DMS79 treated with DMSO at 0.1 percent for 48 hours (cell line): Measurements from ENCODE around the gene KDM5A.
"Not testable (repeated sequence)": the region's sequence is repeated elsewhere in the genome, so short reads cannot be mapped to it uniquely, and the experiment has no call there.

Experiments
- DNase-seq: peaks from one replicate; lab custom pipeline; 2025; lab: John Stamatoyannopoulos, UW

The KDM5A gene

DNA sequence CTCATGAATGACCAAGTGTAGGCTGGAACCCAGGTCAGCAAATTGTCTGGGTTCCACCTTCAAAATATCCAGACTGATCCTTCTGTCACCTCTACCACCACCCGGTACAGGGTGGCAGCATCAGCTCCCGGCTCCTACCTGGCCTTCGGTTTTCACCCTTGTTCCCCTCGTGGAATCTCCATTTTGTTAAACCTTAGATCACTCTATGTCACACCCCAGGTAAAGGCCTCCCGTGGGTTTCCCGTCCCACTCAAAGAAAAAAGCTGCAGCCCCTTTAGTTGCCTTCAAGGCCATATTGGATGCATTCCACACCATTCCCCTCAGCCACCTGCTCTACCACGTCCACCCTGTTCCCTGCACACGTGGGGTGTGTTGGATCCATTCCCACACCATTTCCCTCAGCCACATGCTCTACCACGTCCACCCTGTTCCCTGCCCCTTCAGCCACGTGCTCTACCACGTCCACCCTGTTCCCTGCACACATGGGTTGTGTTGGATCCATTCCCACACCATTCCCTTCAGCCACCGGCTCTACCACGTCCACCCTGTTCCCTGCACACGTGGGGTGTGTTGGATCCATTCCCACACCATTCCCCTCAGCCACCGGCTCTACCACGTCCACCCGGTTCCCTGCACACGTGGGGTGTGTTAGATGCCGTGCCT lies 150.3 kb downstream of the KDM5A start:
- DNase-seq = no peak

DNA sequence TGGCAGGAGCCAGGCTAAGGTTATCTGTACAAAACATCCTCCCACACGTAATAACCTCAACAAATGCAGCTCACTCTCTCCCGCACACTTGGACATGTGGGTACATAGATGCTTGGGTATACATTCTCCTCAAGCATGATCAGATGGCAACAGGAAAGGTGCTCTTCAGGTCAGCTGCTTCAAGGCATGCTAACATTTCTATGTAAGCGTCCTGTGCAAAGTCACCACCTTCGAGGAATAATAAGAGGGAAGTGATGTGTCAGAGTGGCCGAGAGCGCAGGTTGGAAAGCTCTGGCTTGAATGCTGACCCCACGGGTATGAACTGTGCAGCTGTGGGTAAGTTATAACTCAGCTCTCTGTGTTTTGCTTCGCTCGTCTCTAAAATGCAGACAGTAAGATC lies 151.0 kb downstream of the KDM5A start:
- DNase-seq = no peak

DNA sequence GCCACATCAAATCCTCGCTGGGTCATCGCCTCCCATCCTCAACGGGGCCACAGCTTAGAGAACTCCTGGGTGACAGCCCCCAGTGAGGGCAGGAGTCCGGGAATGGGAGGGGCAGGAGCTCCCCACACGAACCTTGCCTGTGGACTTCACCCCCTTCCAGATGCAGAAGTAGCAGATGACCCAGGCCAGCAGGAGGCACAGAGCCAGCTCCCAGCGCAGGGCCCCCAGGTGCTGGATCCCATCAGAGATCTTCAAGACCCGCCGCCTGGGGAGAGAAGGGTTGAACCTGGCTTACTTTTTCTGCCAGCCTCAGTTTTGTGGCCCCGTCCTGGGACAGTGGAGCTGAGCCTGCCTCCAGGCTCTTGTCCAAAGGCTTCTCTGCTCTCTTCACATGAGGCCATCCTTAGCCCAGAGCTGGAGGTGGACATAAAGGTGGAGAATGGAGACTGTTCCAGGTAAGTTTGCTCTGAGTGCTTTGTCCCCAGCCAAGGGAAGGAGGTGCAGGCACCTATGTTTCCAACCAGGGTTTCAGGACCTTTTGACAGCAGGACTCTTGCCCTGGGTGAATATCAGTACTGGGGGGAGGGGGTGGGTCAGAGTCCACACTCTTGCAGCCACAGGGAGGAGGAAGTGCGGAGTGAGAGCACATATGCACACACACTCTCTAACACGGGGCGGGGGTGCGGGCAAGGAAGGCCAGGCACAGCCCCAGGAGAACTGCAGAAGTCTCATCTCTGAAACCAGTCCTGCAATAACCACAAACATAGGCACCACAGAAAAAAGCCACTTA lies 151.9 kb downstream of the KDM5A start:
- no peak for DNase-seq

DNA sequence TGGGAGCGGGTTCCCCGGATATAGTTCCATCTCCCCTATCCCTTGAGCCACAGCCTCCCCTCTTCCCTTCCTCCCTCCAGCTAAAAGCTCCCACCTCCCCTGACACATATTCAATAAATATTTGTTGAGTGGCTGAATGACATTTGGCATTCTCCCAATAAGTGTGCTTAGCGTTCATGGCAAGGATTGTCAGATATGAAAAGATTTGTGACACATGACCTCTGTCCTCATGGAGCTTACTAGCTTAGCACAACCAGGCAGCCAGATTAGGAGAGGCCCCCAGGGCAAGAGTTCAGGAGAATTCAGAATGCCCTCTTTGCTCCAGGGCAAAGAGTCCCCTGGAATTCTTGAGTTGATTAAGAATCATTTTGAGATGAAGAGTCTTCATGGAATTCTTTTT lies 152.7 kb downstream of the KDM5A start:
- no peak for DNase-seq

DNA sequence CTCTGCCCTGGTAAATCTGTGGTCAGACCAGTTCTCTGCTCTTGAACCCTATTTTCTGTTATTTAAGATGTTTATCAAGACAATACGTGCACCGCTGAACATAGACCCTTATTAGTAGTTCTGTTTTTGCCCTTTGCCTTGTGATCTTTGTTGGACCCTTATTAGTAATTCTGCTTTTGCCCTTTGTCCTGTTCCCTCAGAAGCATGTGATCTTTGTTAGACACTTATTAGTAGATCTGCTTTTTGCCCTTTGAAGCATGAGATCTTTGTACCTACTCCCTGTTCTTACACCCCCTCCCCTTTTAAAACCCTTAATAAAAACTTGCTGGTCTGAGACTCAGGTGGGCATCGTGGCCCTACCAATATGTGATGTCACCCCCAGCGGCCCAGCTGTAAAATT lies 153.2 kb downstream of the KDM5A start:
- DNase-seq = not testable (repeated sequence)

DNA sequence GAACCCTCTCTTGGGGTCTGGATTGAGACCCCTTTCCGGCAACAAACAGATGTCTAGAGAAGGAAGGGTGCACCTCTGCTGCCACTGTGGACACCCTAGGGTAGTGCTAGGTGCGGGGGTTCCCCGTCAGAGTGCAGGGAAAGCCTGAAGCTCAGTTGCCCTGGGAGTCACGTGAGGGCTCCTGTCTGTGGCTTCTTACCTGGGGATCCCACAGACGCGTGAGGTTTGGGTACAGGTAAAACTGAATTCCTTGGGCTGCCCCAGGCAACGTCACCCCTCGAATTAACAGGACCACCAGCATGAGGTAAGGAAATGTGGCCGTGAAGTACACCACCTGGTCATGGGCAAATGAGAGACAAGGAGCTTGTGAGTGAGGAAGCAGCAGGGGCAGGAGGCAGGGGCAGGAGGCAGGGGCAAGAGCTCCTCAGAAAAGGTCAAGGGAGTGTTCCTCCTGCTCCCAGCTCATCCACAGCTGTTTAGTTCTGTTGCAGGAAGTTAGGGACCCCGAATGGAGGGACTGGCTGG lies 154.2 kb downstream of the KDM5A start:
- DNase-seq = no peak

DNA sequence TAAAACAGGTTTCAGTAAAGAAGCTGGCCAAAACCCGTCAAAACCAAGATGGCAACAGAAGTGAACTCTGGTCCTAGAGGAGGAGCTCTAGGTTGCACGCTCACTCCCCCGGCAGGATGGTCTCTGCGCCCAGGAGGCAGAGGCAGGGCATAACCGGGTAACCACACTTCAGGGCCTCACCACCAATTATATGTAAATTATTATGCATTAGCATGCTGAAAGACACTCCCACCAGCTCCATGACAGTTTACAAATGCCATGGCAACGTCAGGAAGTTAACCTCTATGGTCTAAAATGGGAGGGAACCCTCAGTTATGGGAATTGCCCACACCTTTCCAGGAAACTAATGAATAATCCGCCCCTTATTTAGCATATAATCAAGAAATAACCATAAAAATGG lies 155.1 kb downstream of the KDM5A start:
- no peak for DNase-seq

DNA sequence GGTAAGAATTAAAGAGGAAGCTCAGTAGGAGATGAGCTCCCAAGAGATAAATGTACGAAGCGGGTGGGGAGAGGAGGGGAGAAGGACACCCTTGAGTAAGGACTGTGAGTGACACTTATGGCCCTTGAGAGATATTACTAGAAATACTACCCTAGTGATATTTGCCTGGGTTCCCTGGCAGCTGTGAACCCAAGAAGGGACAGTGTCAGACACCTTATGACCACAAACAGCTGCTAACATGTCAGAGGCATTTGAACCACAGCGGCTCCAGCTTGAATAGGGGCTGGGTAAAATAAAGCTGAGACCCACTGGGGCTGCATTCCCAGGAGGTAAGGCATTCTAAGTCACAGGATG lies 155.5 kb downstream of the KDM5A start:
- DNase-seq = no peak

DNA sequence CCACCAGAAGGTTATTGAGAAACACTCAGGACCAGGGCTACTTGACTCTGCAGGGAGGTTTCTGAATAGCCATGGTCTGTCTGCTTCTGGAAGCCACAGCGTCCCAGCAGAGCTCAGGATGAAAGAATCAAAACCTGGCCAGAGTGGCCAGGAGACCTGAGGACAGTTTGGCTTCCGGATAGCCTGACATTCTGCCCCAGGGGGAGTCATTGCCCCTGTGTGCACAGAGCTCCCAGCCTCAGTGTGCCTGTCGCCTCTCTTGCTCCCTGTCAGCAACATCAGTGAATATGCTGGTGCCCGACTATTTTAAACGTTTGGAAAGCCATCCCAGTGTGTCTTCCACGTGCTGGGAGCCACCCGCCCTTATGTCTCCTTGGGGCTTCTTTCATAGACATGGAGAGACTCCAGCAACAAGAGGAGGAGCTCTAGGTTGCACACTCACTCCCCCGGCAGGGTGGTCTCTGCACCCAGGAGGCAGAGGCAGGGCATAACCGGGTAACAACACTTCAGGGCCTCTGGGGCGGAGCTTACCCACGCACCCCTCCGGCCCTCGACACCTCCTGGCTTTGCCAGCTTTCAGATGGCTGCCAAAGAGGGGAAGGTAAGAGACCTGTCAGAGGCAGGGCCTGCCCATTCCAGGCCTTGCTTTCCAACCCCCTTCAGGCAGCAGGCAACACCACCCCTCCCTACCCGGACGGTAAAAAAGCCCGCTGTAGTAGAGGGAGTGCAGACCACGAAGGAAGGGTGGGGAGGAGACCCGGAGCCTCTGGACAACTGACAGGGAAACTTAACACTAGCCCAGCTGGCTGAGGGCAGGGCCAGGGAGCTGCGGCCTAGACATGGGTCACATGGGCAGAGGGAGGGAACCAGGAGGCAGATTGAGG lies 156.1 kb downstream of the KDM5A start:
- DNase-seq = no peak

DNA sequence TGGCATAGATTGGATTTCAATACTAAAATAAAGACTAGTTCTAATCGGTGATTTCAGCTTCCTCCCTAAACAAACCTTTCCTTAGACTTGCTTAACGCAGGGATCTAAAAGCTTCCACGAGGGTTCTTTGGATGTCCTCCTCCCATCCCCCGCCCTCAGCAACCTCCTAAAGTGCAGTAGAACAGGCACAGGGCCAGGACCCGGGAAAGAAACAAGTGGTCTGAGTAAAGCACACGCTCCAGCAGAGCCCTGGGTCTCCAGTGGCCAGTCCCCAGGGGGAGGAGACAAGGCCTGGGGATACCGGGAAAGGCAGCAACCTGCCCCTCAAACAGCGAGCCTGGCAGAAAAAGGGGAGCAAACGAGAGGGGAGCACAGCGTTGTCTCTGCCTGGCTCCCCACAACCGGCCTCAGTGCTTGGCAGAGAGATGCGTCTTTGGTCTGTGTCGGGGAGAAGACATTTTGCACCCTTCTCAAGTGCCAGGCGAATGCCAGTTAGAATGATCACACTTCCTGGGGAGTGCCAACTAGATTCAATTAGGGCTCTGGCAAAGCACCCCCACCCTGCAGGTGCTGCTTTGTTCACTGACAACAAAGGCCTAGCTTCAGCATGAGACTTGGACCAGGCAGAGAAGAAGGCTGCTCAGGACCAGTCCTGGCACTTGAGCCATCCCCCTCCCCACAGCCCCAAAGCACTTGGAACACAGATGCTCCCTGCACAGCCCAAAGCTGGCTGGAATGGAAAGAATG lies 158.0 kb downstream of the KDM5A start:
- no peak for DNase-seq
